LNCAP (cell line): ENCODE measurements around the gene HSD17B13.

Experiments used
- CTCF ChIP-seq: fragments of 450-650 bp; IDR thresholded peaks from 2 replicates; pipeline ENCODE4 v1.5.1; 2017; ENCODE audit warnings: mild to moderate bottlenecking

The HSD17B13 gene

GRCh38 chr4:87322754-87323153 lies at the start of gene HSD17B13:
TSS of gene HSD17B13 (minus strand) at chr4:87322882. CDS start at chr4:87322841, 41 bp downstream.
- no peak for TF ChIP-seq CTCF

DNA sequence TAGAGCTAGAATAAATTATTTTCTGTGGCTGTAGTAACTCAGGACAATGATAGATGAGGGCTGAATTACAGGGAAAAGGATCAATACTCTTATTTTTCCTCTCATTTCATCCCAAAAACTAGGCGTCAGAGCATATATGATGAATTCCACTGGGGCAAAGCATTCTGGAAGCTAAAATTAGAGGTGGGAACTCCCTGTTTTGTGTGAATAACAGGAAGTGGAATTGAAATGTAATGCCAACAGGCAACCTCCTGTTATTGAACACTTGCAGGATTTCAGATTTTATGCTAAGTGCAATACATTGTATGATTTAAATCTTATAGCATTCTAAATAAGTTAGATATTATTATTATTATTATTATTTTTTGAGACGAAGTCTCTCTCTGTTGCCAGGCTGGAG lies 47.4 kb upstream of the HSD17B13 start:
- TF ChIP-seq CTCF, result no peak

DNA sequence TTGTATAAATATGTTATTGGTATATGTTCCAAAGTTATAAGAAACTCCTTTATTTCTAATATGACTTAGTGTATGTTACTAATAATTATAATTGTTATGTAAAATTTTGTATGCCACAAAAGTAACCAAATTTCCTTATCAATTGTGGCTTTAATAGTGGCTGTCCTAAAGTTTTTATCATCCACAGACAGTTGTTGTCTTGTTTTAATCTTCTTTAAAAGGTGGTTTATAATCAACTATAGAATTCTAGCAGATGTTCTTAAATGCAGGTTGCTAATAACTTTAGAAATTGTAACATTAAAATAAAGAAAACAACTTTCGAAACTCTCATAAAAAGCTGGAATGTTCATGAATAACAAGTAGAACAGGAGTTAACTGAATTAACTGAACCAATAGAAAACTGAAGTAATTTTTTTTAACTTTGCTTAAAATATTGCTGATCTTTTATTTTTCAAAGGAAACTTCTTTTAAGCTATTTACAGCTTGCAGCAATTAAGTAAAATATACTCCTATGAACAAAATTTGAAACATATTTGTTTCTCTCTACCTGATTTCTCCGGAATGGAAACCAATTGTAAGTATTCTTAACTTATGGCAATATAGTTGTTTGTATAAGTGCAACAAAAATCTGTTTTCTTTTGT lies 44.0 kb upstream of the HSD17B13 start:
- no peak for TF ChIP-seq CTCF

- no peak for TF ChIP-seq CTCF
Measured at GRCh38 chr4:87365348-87365747, 42.7 kb upstream of the HSD17B13 start.

DNA sequence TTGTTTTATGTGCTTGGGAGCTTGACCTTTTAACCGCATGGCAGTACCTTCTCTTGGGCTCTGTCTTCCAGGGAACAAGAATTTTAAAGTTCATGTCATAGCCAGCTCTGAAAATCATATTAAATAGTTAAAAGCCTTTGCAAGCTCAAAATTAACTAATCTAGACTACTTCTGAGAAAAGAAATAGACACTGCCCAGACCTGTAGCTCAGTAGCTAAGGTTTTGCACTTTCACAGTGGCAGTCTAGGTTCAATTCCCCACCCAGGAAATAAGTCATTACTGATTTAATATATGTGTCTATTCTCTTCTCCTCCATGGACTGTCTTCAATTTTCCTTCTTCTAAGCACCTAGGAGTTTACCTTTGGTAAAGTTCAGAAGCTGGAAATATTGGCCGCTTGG lies 40.9 kb upstream of the HSD17B13 start:
- TF ChIP-seq CTCF, result no peak

- TF ChIP-seq CTCF, result no peak
Measured at GRCh38 chr4:87360338-87360935, 37.8 kb upstream of the HSD17B13 start.

- no peak for TF ChIP-seq CTCF
Measured at GRCh38 chr4:87359258-87359657, 36.6 kb upstream of the HSD17B13 start.
